Stimulated activated CD4-positive, alpha-beta T cell treated with anti-CD3 and anti-CD28 coated beads, TNF-alpha, amount 100 ng/mL, for 1 hour (primary cell): ENCODE results near the gene DOK5.

ENCODE experiments used
- DNase-seq, 3 donors: peaks; one replicate each; pipeline ENCODE4 v3.0.0-alpha.2; 2020; ENCODE audit warnings: low read depth in 3 of 3, low spot score in 1 of 3

Gene DOK5

GRCh38 chr20:54608039-54608745, 132.8 kb downstream of the DOK5 start:
- no peak for DNase-seq

DNA sequence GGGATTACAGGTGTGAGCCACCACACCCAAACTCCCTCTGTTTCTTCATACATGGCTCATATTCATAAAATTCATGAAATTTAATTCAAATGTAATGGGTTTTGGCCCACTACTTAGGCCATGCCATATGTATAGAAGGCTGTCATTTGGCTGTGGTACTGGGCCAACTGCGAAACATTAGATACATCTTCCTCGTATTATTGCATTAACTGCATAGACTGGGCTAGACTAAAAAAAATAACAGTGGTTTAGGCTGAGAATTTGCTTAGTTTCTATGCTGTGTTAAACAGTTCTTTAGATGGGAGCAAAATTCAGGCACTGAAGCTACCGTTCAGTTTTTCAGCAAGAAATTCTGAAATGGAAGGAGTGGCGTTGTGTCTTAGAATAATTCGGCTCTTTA, 133.6 kb downstream of the DOK5 start:
- DNase-seq = no peak

DNA sequence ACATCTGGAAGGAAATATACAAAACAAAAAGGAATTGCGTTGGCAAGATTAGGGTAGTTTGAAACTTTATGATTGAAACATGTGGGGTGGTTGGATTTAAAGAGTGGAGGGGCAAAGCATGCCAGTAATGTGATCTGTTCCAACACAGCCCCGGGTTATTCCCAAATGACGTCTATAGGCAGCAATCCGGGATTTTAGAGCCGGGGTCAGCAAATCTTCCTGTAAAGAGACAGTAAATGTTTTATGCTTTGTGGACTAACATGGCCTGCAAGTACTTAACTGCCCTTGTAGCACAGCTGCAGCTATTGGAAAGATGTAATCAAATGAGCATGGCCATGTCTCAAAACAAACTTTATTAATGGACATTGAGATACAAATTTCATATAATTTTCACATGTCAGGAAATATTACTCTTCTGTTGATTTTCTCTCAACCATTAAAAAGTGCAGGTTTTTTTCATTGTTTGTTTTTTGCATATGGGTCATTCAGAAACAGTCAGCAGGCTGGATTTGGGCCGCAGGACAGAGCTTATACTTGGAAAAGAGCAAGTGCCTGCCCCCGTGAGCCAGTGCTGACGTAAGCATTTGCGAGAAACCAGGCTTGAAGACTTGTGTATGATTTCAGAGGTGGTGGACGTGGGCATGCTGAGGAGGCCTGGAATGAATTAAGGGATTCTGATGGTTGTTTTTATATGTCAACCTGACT, 136.5 kb downstream of the DOK5 start:
- no peak for DNase-seq

GRCh38 chr20:54618412-54618811, 143.0 kb downstream of the DOK5 start:
- no peak for DNase-seq

- no peak for DNase-seq
These were observed 143.8 kb downstream of the DOK5 start for GRCh38 chr20:54619181-54619580.

- DNase-seq = no peak
These were observed 144.3 kb downstream of the DOK5 start for GRCh38 chr20:54619682-54620081.

DNA sequence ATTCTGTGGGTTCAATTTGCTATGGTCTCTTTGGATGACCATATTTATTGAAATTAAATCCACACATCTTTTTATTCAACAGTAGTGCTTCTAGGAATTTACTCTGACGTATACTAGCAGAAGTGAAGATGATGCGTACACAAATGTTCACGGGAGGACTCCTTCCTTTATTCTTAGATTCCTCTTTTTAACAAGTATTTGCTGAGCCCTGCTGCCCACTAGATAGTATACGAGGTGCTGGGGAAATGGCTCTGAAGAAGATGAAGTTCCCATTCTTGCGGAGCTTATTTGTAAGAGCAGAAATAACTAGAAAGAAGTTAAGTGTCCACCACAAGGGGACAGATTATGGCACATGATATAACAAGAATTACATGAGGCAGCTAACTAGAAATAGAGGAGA, 145.2 kb downstream of the DOK5 start:
- DNase-seq = no peak

DNA sequence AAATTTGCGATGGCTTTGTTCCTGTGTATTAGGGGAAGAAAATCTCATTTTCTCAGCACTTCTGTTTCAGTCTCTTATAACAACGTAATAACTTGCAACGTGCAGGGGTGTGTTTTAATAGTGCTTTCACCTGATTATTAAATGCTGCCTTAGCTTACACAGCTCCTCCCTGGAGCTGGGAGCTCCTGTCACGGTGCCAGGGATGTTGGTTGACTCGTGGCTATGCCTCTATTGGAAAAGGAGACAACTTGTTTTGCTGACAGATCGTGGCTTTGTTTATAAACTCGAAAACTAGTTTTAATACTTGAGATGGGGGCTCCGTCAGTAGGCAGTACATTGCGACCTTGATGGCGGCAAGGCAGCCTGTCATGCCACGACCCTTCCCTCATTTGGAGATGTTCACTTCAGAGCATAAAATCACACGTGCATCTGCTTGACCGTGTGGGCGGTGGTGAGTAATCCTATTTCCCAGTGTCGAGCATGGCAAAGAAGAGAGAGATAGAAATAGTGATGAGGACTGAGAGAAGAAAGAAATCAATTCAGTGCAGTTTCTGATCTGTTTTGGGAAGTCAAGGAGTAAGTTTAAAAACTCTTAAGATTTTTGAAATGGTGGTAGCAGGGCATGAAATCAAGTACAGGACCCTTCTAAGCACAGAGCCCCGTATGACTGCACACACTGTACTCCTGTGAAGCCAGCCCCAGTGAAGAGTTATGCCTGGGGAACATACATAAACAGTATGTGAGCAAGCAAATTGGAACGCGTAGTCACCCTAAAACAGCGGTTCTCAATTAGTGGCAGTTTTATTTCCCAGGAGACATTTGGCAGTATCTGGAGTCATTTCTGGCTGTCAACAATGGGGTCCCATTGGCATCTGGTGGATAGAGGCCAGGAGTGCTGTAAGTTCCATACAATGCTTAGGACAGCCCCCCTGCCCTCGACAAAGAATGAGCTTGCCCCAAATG, 147.2 kb downstream of the DOK5 start:
- no peak for DNase-seq

DNA sequence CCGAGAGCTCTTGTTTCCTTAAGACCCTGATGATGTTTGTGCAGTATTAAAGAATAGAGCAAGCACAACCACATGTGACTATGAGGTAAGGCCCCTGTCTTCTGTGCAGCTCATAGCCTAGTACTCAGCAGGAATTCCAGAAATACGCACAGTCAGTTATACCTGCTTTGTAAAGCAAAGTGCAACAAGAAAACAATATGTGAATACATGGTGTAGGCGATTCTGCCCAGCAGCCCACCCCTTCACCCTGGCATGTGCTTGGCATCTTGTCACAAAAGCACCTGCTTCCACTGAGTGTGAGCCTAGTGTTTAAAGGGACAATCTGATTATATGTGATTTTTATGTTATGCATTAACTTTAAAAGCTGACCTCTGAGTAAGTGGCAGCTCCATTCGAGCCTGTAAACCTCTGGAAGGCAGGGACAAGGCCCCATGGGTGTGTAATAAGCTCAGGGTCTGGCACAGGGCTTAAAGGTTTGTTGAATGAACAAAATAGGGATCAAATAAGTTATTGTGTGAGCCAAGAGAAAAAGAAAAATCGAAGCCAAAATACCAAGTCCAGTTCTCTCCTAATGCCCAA, 148.7 kb downstream of the DOK5 start:
- no peak for DNase-seq

GRCh38 chr20:54624706-54625390, 149.5 kb downstream of the DOK5 start:
- no peak for DNase-seq

GRCh38 chr20:54625497-54625896, 150.1 kb downstream of the DOK5 start:
- DNase-seq = no peak

- DNase-seq = no peak
These were observed 150.7 kb downstream of the DOK5 start for GRCh38 chr20:54626126-54626525.

DNA sequence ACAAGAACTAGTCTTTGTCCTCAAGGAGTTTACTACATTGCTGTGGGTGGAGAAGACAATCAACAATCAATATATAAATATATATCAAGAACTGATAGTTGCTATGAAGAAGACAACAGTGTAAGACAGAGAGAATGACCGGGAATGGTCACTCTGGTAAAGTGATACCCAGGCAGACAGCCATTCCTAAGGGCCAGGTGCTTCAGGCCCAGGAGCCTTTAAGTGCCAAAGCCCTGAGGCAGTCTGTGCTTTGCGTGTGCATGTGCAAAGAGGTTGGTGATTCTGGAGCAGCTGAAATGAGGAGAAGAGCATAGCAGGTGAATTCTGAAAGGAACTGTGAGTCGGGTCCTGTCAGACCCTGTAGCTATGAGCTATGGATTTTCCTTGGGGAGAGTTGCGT, 154.2 kb downstream of the DOK5 start:
- DNase-seq = no peak

- DNase-seq = no peak
These were observed 155.2 kb downstream of the DOK5 start for GRCh38 chr20:54630582-54630981.

- DNase-seq = no peak
These were observed 155.7 kb downstream of the DOK5 start for GRCh38 chr20:54631059-54631458.

- no peak for DNase-seq
These were observed 158.3 kb downstream of the DOK5 start for GRCh38 chr20:54633374-54634355.

GRCh38 chr20:54636575-54636974, 161.2 kb downstream of the DOK5 start:
- DNase-seq = no peak

DNA sequence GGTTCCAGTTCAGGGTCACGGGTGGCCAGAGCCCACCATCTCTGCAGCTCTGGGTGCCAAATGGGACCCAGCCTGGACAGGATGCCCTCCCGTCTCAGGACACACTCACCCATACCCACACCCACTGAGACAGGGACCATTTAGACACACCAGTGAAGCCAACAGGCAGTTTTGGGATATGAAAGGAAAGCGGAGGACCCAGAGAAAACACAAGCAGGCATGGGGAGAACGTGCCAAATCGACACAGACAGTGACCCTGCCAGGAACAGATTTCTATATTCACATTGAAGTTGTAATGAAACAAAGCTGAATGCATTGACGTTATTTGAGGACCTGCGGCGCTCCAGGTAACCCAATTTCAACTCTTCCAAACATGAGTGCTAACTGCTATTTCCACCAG, 164.5 kb downstream of the DOK5 start:
- no peak for DNase-seq

DNA sequence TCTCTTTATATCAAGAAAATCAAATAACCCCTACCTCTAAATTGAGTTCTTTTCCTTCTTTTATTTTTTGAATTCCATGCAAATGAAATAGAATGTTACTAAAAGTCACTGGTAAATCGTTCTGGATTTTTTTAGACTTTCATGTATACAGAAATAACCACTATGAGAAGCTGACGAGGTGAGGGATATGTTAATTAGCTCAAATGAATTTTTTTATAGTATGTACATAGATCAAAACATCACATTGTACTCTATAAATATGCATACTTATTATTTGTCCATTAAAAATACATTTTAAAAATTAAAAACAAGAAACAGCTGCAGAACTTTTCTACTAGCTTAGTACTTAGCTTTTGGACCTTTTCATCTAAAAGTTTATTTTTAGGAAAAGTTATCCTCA, 165.4 kb downstream of the DOK5 start:
- DNase-seq = no peak
